Uterus (tissue), 4 donors: ENCODE measurements around the gene ITFG1. TPM values are rescaled to one million over a fixed set of nuclear protein-coding genes. Genes with fewer than 3 reads are reported as not detected.

Source experiments
- DNase-seq, 2 donors: peaks; one replicate each; pipeline ENCODE4 v3.0.0-alpha.2; 2019 to 2020
- H3K27ac ChIP-seq, 2 donors: fragments of 200-600 bp; sonication (generic); 1 replicate in 1 of 2; 2 replicates in 1 of 2; pipeline ENCODE4 v1.5.1; 2016 to 2018
- H3K27me3 ChIP-seq, 2 donors: fragments of 200-600 bp; sonication (generic); one replicate each; pipeline ENCODE4 v1.5.1; 2018 to 2019; ENCODE audit warnings: control low read depth in 1 of 2
- H3K36me3 ChIP-seq, 2 donors: fragments of 200-600 bp; sonication (generic); one replicate each; pipeline ENCODE4 v1.5.1; 2019; ENCODE audit warnings: control low read depth in 1 of 2
- H3K4me1 ChIP-seq, 2 donors: fragments of 200-600 bp; sonication (generic); one replicate each; pipeline ENCODE4 v1.5.1; 2018 to 2019; ENCODE audit warnings: control low read depth in 1 of 2
- H3K4me3 ChIP-seq, 2 donors: fragments of 200-600 bp; sonication (generic); 1 replicate in 1 of 2; 2 replicates in 1 of 2; pipeline ENCODE4 v1.5.1; 2018 to 2019; ENCODE audit warnings: mild to moderate bottlenecking in 1 of 2
- H3K9me3 ChIP-seq, 2 donors: fragments of 200-600 bp; sonication (generic); one replicate each; pipeline ENCODE4 v1.5.1; 2019; ENCODE audit warnings: control low read depth in 1 of 2
- POLR2A ChIP-seq, 2 donors: fragments of 450-650 bp; IDR thresholded peaks; one replicate each; pipeline ENCODE4 v1.6.1; 2016; ENCODE audit warnings: antibody characterized with exemption in 2 of 2, mild to moderate bottlenecking in 1 of 2, moderate library complexity in 1 of 2
- intact Hi-C: fragments of 100-400 bp; cut with DNase I; formaldehyde crosslinking; loops from one replicate; pipeline ENCODE4 v1.15.1; 2023; ENCODE audit warnings: low total_unique reads
- total RNA-seq, 4 donors: library from RNA; depleted of rRNA in 3 of 4; stranded (reverse); fragments of >200 nt in 3 of 4; gene quantifications; one replicate each; pipeline versions ENCODE4 v1.1.0 to v1.2.4, GENCODE V29; 2014 to 2023
- TF ChIP-seq, protein P1 (sequence below), 4 experiments: fragments of 200-600 bp in 2 of 4; fragments of 450-650 bp in 2 of 4; sonication (generic) in 2 of 4; IDR thresholded peaks; one replicate each; pipeline ENCODE4 v1.5.1; 2016 to 2019; ENCODE audit warnings: antibody characterized with exemption in 4 of 4, mild to moderate bottlenecking in 2 of 4, moderate library complexity in 1 of 4
- donor health status: DM: yes; HTN: yes; CAD: no.

ITFG1 gene
- total RNA-seq, 4 donors from 2014 or later, result 47.5 to 97.5 (median 67.2) TPM

DNA sequence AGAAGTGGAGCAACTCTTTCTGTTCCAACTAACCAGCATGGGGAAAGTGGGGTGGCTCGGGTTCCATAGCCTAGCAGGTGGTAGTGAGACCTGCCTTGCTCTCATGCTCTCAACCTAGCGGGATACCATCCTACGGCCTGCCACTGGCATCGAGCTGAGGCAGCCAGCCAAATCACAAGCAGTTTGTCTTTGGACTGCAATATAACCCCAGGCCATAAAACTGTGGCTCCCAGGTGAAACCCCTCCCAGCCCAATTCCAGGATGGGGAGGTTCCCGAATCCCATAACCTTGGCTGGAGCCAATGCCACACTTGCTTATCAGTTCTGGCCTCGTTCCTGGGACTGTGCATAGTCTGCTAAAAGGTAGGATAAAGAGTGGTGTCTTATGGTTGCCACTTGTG lies 161.3 kb downstream of the ITFG1 start:
- Histone ChIP-seq H3K36me3 (no peaks in the 10 kb centered on the region), H3K27me3 (no peaks in the 10 kb centered on the region), H3K9me3 (no peaks in the 10 kb centered on the region), H3K27ac (no peak overlapping the region), H3K4me1 (no peaks in the 10 kb centered on the region), H3K4me3 (no peak overlapping the region)
- DNase-seq, result no peak
- intact Hi-C loops, result no loop called here
- TF ChIP-seq, protein P1, sequence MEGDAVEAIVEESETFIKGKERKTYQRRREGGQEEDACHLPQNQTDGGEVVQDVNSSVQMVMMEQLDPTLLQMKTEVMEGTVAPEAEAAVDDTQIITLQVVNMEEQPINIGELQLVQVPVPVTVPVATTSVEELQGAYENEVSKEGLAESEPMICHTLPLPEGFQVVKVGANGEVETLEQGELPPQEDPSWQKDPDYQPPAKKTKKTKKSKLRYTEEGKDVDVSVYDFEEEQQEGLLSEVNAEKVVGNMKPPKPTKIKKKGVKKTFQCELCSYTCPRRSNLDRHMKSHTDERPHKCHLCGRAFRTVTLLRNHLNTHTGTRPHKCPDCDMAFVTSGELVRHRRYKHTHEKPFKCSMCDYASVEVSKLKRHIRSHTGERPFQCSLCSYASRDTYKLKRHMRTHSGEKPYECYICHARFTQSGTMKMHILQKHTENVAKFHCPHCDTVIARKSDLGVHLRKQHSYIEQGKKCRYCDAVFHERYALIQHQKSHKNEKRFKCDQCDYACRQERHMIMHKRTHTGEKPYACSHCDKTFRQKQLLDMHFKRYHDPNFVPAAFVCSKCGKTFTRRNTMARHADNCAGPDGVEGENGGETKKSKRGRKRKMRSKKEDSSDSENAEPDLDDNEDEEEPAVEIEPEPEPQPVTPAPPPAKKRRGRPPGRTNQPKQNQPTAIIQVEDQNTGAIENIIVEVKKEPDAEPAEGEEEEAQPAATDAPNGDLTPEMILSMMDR (IDR thresholded peaks at IDR 0.05), result no peak
- TF ChIP-seq POLR2A (IDR thresholded peaks at IDR 0.05), result no peak

DNA sequence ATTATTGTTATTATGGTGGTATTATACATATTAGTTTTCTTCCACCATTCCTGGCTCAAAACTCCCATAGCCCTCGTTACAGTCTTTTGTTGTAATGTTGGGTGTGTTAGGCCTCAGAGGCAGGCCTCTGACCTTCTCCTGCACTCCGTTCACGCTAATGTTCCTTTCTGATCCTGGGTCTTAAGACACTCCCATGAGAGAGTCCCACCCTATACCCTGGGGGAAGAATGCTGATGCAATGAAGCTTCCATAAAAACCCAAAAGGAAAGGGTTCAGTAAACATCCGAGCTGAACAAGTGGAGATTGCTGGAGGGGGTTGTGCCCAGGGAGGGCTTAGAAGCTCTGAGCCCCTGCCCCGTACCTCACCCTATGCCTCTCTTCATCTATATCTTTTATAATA lies 175.9 kb downstream of the ITFG1 start:
- TF ChIP-seq POLR2A (IDR thresholded peaks at IDR 0.05), result no peak
- TF ChIP-seq, protein P1 (IDR thresholded peaks at IDR 0.05), result no peak
- intact Hi-C loops, result loop anchor here (10.0 kb wide), 1 partner anchor 260 kb away; no protein-coding TSS in a partner anchor
- Histone ChIP-seq H3K27ac (no peak overlapping the region), H3K36me3 (no peaks in the 10 kb centered on the region), H3K4me3 (no peak overlapping the region), H3K9me3 (peaks cover 0 to 6% of the 10 kb centered on the region in 2 donors), H3K4me1 (no peaks in the 10 kb centered on the region), H3K27me3 (no peaks in the 10 kb centered on the region)
- no peak for DNase-seq

DNA sequence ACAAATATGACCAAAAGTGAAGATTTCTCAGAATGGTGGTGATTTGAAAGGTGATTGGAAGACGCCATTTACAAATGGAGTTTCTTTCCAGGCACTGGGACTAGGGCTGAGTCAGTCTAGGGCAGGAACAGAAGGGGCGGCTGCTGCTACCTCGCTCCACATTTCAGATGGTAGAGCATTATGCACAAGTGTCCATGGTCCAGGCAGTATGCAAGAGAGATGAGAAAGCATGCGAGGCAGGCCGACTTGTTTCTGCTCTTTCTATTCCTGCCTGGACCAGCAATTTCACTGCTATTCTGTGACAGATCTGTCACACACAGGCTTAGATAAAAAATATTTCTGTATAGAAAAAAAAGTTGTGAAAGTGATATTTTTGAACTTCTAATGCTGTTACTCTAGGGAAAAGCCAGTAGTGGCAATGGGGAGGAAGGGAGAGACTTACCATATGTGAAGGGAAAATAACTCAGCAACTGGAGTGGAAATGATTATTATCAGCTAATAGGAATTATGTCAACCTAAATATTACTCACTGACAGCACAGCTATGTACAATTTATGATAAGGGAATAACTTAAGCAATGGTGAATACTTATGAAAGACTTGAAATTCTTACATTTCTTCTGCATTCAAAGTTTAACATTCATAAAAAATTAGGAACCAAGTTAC lies 182.4 kb downstream of the ITFG1 start:
- intact Hi-C loops, result no loop called here
- Histone ChIP-seq H3K9me3 (peaks cover 0 to 1% of the 10 kb centered on the region in 2 donors), H3K36me3 (no peaks in the 10 kb centered on the region), H3K27me3 (no peaks in the 10 kb centered on the region), H3K4me1 (no peaks in the 10 kb centered on the region), H3K4me3 (no peak overlapping the region), H3K27ac (no peak overlapping the region)
- TF ChIP-seq, protein P1 (IDR thresholded peaks at IDR 0.05), result no peak
- no peak for TF ChIP-seq POLR2A (IDR thresholded peaks at IDR 0.05)
- no peak for DNase-seq

DNA sequence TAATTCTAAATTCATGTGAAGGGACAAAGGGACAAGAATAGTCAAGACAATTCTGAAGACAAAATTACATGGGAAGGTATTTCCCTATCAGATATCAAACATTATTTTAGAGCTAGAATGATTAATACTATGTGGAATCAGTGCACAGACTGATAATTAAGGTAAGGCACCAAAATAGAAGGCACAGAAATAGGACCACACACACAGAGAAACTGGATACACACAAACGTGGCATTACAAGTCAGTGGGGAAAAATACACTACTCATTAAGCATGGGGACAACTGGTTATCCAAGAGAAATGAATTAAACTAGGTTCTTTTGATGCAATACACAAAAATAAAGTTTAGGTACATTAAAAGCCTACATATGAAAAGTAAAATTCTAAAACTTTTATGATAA lies 184.3 kb downstream of the ITFG1 start:
- intact Hi-C loops, result no loop called here
- Histone ChIP-seq H3K27me3 (no peaks in the 10 kb centered on the region), H3K4me1 (no peaks in the 10 kb centered on the region), H3K27ac (no peak overlapping the region), H3K4me3 (no peak overlapping the region), H3K9me3 (no peaks in the 10 kb centered on the region), H3K36me3 (no peaks in the 10 kb centered on the region)
- DNase-seq, result no peak
- TF ChIP-seq POLR2A (IDR thresholded peaks at IDR 0.05), result no peak
- TF ChIP-seq, protein P1 (IDR thresholded peaks at IDR 0.05), result no peak

DNA sequence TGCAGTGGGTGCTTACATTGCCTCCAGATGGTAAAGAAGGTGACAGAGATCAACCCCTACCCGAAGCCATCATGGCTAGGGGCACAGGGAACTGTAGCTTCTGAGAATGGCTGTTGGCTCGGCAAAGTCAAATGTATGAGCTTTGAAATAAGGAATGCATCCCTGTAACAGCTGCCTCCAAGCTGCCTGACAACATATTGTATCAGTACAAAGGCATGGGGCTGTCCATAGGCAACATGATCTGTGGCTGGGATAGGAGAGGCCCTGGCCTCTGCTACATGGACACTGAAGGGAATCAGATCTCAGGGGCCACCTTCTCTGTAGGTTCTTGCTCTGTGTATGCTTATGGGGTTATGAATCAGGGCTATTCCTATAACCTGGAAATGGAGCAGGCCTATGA lies 197.9 kb downstream of the ITFG1 start:
- Histone ChIP-seq H3K27me3 (no peaks in the 10 kb centered on the region), H3K36me3 (no peaks in the 10 kb centered on the region), H3K4me3 (no peak overlapping the region), H3K9me3 (no peaks in the 10 kb centered on the region), H3K27ac (no peak overlapping the region), H3K4me1 (no peaks in the 10 kb centered on the region)
- intact Hi-C loops, result no loop called here
- TF ChIP-seq, protein P1 (IDR thresholded peaks at IDR 0.05), result no peak
- no peak for TF ChIP-seq POLR2A (IDR thresholded peaks at IDR 0.05)
- no peak for DNase-seq
